ENCODE results near the gene SIL1.
"Not testable (repeated sequence)": the region's sequence is repeated elsewhere in the genome, so short reads cannot be mapped to it uniquely, and the experiment has no call there.

SIL1 gene

GRCh38 chr5:139197710-139198669 lies at the start of gene SIL1:
SIL1 (minus strand) TSS chr5:139198368; CDS start chr5:139127843, 70,525 bp downstream.
- peak; percentile 81 for DNase-seq

DNA sequence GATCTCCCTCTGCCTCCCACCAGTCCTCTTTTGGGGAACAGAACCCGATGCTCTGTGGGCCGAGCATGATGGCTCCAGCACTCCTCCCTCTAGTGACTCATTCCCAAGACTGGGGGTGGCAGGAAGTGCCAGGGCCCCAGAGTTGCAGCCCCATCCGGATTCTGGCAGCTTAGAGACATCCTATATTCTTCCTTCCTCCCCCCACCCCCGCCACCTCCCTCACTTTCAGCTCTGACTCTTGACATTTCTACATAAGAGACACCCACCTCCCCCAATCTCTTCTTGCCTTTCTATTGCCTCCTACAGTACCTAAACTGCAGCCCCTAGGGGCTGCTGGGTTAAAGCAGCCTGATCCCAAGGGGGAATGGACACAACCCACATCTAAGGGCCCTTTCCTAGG lies 48.2 kb upstream of the SIL1 start:
- DNase-seq: no peak

DNA sequence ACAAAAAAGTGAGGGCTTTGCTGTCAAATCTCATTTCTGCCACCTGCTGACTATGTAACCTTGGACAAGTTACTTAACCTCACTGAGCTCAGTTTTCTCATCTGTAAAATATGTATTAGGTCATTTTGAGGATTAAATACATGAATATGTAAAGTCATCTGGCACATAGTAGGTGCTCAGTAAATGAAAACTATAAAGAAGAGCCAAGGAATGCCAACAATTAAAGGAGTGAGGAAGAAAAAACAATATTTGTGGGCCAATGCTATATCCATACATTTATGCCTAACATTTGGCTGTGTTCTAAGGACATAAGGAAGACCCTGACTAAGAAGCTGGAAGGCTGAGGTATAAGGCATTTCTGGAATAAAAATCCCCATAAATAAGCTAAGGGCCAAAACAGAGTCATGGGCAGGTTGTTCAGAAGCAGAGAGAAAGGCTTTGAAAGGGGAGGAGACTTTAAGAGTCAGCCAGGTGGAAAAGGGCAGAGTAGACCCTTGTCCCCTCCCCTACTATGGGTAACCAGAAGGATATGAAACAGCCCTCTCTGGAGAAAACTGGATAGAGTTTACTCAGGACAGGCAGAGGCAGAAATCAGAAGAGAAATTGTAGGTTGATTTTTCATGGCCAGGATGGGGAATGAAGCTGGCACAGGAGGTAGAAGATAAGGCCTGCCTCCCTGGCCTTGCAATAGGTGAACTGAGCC lies 47.6 kb upstream of the SIL1 start:
- DNase-seq: no peak

DNA sequence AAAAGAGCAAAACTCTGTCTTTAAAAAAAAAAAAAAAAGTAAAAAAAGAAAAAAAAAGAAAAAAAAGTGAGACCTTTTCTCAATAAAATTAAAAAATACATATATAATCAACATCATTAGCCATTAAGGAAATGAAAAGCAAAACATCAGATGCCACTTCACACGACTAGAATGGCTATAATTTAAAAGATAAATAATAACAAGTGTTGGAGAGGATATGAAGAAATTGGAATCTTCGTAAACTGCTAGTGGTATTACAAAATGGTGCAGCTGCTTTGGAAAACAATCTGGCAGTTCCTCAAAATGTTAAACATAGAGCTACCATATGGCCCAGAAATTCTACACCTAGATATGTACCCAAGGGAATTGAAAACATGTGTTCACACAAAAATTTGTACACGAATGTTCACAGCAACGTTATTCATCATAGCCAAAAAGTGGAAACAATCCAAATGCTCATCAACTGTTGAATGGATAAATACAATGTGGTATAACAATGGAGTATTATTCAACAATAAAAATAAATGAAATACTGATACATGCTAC lies 45.3 kb upstream of the SIL1 start:
- no peak for DNase-seq

- no peak for DNase-seq
These were observed 43.0 kb upstream of the SIL1 start for GRCh38 chr5:139241139-139241538.

GRCh38 chr5:139236479-139236878 lies 38.3 kb upstream of the SIL1 start:
- DNase-seq: no peak

DNA sequence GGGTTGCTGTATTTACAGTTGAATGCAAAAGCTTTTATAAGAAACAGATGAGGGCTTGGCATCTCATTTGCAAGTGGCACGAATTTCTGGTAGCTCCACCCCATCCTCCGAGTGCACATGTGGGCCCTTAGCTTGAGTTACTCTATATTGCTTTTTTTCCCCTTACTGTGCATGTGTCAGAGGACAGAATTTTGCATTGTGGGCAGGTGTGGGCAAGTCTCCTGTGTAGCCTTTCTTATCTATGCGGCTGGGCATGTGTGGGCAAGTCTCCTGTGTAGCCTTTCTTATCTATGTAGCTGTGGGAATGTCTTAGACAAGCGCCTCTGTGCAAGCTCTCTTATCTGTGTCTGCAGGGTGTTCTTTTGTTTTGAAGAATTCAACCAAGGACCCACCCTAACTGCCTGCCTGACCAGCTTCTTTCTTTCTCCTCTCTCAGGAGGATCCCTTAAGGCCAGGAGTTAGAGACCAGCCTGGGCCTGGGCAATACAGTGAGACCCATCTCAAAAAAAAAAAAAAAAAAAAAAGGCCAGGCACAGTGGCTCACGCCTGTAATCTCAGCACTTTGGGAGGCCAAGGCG lies 34.1 kb upstream of the SIL1 start:
- DNase-seq: peak; percentile 33

- DNase-seq: no peak
These were observed 30.1 kb upstream of the SIL1 start for GRCh38 chr5:139228201-139228803.

DNA sequence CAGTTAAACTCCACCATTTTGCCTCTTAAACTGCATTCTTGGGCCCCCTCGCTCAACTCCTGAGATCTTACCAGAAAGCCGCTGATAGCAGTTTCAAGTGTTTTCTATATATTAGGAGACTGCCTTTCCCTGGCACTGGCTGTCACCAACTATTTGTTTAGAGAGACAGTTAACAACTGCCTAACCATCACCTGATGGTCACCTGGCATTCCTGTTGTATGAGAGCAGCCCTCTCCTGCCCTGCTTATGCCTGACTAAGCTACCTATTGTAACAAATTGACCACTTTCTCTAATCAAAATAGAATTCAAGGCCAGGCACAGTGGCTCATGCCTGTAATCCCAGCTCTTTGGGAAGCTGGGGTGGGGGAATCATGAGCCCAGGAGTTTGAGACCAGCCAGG lies 28.0 kb upstream of the SIL1 start:
- DNase-seq: no peak

DNA sequence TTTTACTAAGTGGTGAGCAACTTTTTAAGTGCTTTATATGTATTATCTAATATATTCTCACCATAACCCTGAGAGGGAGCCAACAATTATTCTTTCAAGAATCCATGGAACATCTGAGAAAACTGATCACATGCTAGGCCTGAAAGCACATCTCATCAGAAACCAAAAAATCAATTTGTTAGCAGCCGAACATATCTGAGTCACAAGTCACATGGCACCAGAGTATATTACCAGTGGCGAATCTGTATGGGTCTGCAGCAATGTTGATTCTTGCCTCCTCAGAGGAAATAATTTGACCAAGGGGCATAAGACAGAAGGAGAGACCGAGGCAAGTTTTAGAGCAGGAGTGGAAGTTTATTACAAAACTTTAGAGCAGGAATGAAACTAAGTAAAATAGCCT lies 25.3 kb upstream of the SIL1 start:
- no peak for DNase-seq

GRCh38 chr5:139222346-139222745 lies 24.2 kb upstream of the SIL1 start:
- no peak for DNase-seq

DNA sequence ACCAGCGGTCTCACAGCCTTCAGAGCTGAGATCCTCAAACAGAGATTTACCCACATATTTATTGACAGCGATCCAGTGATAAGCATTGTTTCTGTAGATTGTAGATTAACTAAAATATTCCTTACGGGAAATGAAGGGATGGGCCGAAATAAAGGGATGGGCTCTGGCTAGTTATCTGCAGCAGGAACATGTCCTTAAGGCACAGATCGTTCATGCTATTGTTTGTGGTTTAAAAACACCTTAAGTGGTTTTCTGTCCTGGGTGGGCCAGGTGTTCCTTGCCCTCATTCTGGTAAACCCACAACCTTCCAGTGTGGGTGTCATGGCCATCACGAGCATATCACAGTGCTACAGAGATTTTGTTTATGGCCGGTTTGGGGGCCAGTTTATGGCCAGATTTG lies 19.9 kb upstream of the SIL1 start:
- not testable (repeated sequence) for DNase-seq

DNA sequence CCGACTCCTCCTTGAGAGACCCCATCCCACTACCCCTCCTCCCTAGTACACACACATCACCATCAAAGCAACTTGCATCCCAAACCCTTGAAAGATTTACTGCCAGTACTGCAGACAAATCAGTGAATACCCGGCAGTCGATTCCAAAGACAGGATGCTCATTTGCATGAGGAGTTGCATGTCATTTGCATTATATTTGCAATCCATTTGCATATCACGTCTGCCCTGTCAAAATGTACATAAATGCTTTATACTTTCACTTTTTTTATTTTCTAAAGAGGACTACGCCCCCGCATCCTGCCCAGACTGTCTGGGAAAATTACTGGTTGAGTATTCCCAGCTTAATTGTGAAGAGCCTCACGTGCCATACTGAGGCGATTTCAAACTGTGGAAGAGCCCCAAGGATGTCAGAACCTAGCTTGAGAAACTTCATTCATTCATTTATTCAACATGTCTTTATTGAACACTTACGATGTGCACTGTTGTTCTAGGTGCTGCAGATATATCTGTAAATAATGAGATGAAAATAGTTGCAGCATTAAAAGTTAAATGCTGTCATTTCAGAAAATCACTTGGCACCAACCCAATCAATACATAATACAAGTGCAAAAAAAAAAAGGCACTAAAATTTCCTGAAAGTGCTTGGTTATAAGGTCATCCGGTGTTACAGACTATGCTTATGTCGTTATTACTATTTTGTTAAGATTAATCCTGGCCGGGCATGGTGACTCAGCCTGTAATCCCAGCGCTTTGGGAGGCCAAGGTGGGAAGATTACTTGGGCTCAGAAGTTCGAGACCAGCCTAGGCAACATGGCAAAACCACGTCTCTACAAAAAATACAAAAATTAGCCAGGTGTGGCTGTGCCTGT lies 17.2 kb upstream of the SIL1 start:
- DNase-seq: no peak

DNA sequence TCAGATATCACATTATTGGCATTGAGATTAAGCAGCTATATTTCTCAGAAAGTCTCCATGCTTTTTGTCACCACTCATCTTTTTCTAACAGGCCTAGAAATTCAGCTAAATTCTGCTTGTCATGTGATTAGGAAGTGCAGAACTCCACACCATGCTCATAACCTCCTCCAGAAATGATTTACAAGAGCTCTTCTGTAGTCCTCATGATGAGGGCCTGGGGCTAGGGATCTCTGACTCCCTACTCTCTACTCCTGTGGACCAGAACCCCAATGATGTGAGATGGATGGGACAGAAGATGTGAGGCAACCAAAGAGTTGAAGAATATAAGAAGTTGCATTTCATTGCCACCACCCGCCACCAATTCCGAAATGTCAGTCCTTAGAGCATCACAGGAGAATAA lies 16.5 kb upstream of the SIL1 start:
- DNase-seq: no peak

- DNase-seq: no peak
These were observed 14.7 kb upstream of the SIL1 start for GRCh38 chr5:139212906-139213305.

DNA sequence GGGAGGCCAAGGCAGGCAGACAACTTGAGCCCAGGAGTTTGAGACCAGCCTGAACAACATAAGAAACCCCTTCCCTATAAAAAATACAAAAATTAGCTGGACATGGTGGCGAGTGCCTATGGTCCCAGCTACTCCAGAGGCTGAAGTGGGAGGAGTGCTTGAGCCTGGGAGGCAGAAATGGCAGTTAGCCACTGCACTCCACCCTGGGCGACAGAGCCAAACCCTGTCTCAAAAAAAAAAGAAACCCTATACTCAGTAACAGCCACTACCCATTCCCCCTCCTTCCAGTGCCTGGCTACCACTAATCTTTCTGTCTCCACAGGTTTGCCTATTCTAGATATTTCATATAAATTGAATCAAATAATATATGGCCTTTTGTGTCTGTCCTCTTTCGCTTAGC lies 14.3 kb upstream of the SIL1 start:
- no peak for DNase-seq

DNA sequence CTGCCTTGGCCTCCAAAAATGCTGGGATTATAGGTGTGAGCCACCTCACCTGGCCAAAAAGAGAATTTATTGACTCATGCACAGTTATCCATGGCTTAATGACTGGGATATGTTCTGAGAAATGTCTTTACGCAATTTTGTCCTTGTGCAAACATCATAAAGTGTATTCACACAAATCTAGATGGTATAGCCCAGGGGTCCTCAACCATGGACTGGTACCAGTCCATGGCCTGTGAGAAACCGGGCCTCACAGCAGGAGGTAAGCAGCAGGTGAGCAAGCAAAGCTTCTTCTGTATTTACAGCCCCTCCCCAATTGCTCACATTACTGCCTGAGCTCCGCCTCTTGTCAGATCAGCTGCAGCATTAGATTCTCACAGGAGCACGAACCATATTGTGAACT lies 12.4 kb upstream of the SIL1 start:
- peak; percentile 15 for DNase-seq

GRCh38 chr5:139207297-139208000 lies 9.3 kb upstream of the SIL1 start:
- no peak for DNase-seq

GRCh38 chr5:139205586-139205985 lies 7.4 kb upstream of the SIL1 start:
- DNase-seq: no peak

GRCh38 chr5:139205124-139205523 lies 7.0 kb upstream of the SIL1 start:
- DNase-seq: no peak

DNA sequence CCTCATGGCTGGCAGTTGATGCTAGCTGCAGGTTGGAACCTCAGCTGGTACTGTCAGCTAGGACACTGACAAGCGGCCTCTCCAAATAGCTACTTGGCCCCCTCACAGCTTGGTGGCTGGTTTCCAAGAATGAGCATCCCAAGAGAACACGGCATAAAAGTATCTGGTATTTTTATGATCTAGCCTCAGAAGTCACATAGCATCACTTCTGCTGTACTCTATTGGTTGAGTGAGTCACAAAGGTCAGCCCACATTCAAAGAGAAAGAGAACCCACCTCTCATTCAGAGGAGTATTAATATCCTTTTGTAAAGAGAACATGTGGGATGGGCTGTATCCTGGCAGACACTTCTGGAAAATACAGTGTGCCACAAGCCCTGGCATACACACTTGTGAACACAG lies 6.0 kb upstream of the SIL1 start:
- DNase-seq: no peak
